ENCODE data around the gene KLK14. TPM values are rescaled to one million over a fixed set of nuclear protein-coding genes. Genes with fewer than 3 reads are reported as not detected.

Gene KLK14
- total RNA-seq, 2 donors from 2014 or later: 0.26 to 0.77 TPM

- no peak overlapping the region for H3K4me3 Mint-ChIP-seq
Measured at GRCh38 chr19:51063664-51064063, 19.0 kb downstream of the KLK14 start.

GRCh38 chr19:51060973-51061372, 21.7 kb downstream of the KLK14 start:
- no peak for ATAC-seq (replicated peaks)
- Mint-ChIP-seq H3K27ac (no peak overlapping the region), H3K4me1 (no peaks in the 10 kb centered on the region), H3K27me3 (peaks cover 51% of the 10 kb centered on the region), H3K36me3 (ENCODE audit: low read depth) (no peaks in the 10 kb centered on the region), H3K4me3 (no peak overlapping the region), H3K9me3 (no peaks in the 10 kb centered on the region)

More at GRCh38 chr19:51063664-51064063, 19.0 kb downstream of the KLK14 start:
- Mint-ChIP-seq H3K9me3 (no peaks in the 10 kb centered on the region), H3K36me3 (ENCODE audit: low read depth) (no peaks in the 10 kb centered on the region), H3K27me3 (peaks cover 53% of the 10 kb centered on the region), H3K27ac (no peak overlapping the region), H3K4me1 (no peaks in the 10 kb centered on the region)
- ATAC-seq (replicated peaks): no peak

GRCh38 chr19:51060336-51060735, 22.4 kb downstream of the KLK14 start:
- no peak for ATAC-seq (replicated peaks)
- Mint-ChIP-seq H3K9me3 (no peaks in the 10 kb centered on the region), H3K4me1 (no peaks in the 10 kb centered on the region), H3K4me3 (no peak overlapping the region), H3K36me3 (ENCODE audit: low read depth) (no peaks in the 10 kb centered on the region), H3K27me3 (peaks cover 52% of the 10 kb centered on the region), H3K27ac (no peak overlapping the region)

GRCh38 chr19:51059715-51060114, 23.0 kb downstream of the KLK14 start:
- Mint-ChIP-seq H3K36me3 (ENCODE audit: low read depth) (no peaks in the 10 kb centered on the region), H3K4me1 (no peaks in the 10 kb centered on the region), H3K27me3 (peaks cover 52% of the 10 kb centered on the region), H3K9me3 (no peaks in the 10 kb centered on the region), H3K27ac (no peak overlapping the region), H3K4me3 (no peak overlapping the region)
- ATAC-seq (replicated peaks): no peak

GRCh38 chr19:51055866-51056265, 26.8 kb downstream of the KLK14 start:
- Mint-ChIP-seq H3K27ac (no peak overlapping the region), H3K4me1 (no peaks in the 10 kb centered on the region), H3K36me3 (ENCODE audit: low read depth) (no peaks in the 10 kb centered on the region), H3K27me3 (peaks cover 46% of the 10 kb centered on the region), H3K4me3 (no peak overlapping the region), H3K9me3 (no peaks in the 10 kb centered on the region)
- no peak for ATAC-seq (replicated peaks)

GRCh38 chr19:51047031-51047335, 35.7 kb downstream of the KLK14 start:
- Mint-ChIP-seq H3K27me3 (peaks cover 9% of the 10 kb centered on the region), H3K27ac (no peak overlapping the region), H3K4me1 (no peaks in the 10 kb centered on the region), H3K36me3 (ENCODE audit: low read depth) (no peaks in the 10 kb centered on the region), H3K9me3 (no peaks in the 10 kb centered on the region), H3K4me3 (no peak overlapping the region)
- no peak for ATAC-seq (replicated peaks)

GRCh38 chr19:51044327-51044726, 38.4 kb downstream of the KLK14 start:
- Mint-ChIP-seq H3K4me1 (no peaks in the 10 kb centered on the region), H3K36me3 (ENCODE audit: low read depth) (no peaks in the 10 kb centered on the region), H3K4me3 (no peak overlapping the region), H3K9me3 (no peaks in the 10 kb centered on the region), H3K27me3 (peaks cover 9% of the 10 kb centered on the region), H3K27ac (no peak overlapping the region)
- no peak for ATAC-seq (replicated peaks)

GRCh38 chr19:51043497-51043896, 39.2 kb downstream of the KLK14 start:
- Mint-ChIP-seq H3K27ac (no peak overlapping the region), H3K36me3 (ENCODE audit: low read depth) (no peaks in the 10 kb centered on the region), H3K4me3 (no peak overlapping the region), H3K4me1 (no peaks in the 10 kb centered on the region), H3K27me3 (peaks cover 9% of the 10 kb centered on the region), H3K9me3 (no peaks in the 10 kb centered on the region)
- no peak for ATAC-seq (replicated peaks)

DNA sequence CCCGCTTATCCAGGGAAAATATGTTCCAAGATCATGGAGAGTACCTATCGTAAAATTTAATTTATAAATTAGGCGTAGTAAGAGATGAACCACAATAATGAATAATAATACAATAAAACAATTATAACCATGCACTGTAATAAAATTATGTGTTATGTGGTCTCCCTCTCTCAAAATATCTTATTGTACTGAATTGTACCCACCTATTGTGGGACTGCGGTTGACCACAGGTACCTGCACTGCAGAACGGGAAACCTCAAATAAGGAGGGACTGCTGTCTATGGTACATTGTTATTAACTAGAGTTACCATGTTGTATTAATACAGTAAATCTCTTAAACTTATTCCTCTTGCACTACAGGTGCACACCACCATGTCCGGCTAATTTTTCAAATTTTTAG, 42.5 kb downstream of the KLK14 start:
- no peak overlapping the region for H3K27ac Mint-ChIP-seq
- no peaks in the 10 kb centered on the region for H3K27me3 Mint-ChIP-seq
- no peaks in the 10 kb centered on the region for H3K9me3 Mint-ChIP-seq
- ATAC-seq (replicated peaks): no peak
- no peak overlapping the region for H3K4me3 Mint-ChIP-seq
- no peaks in the 10 kb centered on the region for H3K36me3 Mint-ChIP-seq (ENCODE audit: low read depth)
- no peaks in the 10 kb centered on the region for H3K4me1 Mint-ChIP-seq

- H3K36me3 Mint-ChIP-seq (ENCODE audit: low read depth): no peaks in the 10 kb centered on the region
- no peak overlapping the region for H3K4me3 Mint-ChIP-seq
Measured at GRCh38 chr19:51036519-51036918, 46.2 kb downstream of the KLK14 start.

GRCh38 chr19:51034704-51035103, 48.0 kb downstream of the KLK14 start, which contains the start of gene KLK12:
KLK12 (minus strand) TSS chr19:51035002; CDS start chr19:51034621, 381 bp downstream.
- Mint-ChIP-seq H3K9me3 (no peaks in the 10 kb centered on the region), H3K27ac (no peak within 1 kb of the TSS), H3K27me3 (peaks cover 20% of the 10 kb centered on the region), H3K4me3 (no peak within 1 kb of the TSS), H3K36me3 (ENCODE audit: low read depth) (no peaks in the 10 kb centered on the region), H3K4me1 (no peaks in the 10 kb centered on the region)
- no peak for ATAC-seq (replicated peaks)

More at GRCh38 chr19:51036519-51036918, 46.2 kb downstream of the KLK14 start:
- no peak for ATAC-seq (replicated peaks)
- Mint-ChIP-seq H3K27me3 (peaks cover 11% of the 10 kb centered on the region), H3K9me3 (no peaks in the 10 kb centered on the region), H3K27ac (no peak overlapping the region), H3K4me1 (no peaks in the 10 kb centered on the region)

DNA sequence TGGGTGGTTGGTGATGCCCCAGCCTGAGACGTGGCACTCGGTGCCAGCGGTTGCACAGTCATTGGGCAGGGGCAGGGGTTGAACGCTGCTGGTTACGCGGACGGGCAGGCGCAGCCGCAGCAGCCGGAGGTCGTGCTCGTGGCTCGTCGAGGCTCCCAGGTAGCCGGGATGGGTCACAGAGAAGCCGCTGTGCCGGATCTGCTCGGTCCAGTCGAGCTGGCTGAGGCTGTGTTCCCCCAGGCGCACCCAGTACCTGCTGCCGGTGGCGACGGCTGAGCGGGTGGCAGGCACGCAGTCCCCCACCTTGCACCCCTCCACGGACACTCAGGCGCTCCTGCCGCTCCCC, 50.8 kb downstream of the KLK14 start:
- peaks cover 30% of the 10 kb centered on the region for H3K27me3 Mint-ChIP-seq
- H3K4me3 Mint-ChIP-seq: no peak overlapping the region
- no peaks in the 10 kb centered on the region for H3K36me3 Mint-ChIP-seq (ENCODE audit: low read depth)
- no peaks in the 10 kb centered on the region for H3K4me1 Mint-ChIP-seq
- H3K27ac Mint-ChIP-seq: no peak overlapping the region
- ATAC-seq (replicated peaks): no peak
- no peaks in the 10 kb centered on the region for H3K9me3 Mint-ChIP-seq

DNA sequence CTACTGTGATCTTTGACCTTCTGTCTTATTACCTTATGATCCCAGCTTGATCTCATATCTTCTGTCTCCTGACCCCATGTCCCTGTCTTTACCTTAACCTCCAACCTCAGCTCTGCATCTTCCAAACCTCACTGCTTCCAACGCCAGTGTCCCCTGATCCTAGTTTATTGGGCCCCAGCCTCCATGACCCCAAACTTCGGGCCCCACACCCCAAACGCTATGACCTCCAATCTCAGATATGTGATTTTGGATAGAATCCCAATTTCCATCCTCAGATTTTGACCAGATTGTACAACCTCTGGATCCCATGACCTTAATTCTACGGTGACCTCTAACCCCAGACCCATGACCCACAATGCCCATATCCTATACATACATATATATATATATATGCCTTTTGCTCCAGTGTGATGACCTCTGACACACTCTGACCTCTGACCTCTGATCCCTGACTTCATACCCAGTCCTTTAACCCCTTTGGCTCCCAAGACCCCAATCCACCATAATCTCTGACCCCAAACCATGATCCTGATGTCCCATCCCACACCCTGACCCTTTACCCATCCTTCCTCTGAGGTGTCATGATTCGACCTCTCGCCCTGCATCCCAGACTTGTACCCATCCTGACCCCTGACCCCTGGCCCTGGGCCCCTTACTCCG, 51.3 kb downstream of the KLK14 start:
- Mint-ChIP-seq H3K36me3 (ENCODE audit: low read depth) (no peaks in the 10 kb centered on the region), H3K4me1 (no peaks in the 10 kb centered on the region), H3K27ac (no peak overlapping the region), H3K27me3 (peaks cover 34% of the 10 kb centered on the region), H3K9me3 (no peaks in the 10 kb centered on the region), H3K4me3 (no peak overlapping the region)
- no peak for ATAC-seq (replicated peaks)

GRCh38 chr19:51030631-51031030, 52.1 kb downstream of the KLK14 start:
- Mint-ChIP-seq H3K4me3 (no peak overlapping the region), H3K27ac (no peak overlapping the region), H3K4me1 (no peaks in the 10 kb centered on the region), H3K36me3 (ENCODE audit: low read depth) (no peaks in the 10 kb centered on the region), H3K27me3 (peaks cover 34% of the 10 kb centered on the region), H3K9me3 (no peaks in the 10 kb centered on the region)
- ATAC-seq (replicated peaks): no peak

DNA sequence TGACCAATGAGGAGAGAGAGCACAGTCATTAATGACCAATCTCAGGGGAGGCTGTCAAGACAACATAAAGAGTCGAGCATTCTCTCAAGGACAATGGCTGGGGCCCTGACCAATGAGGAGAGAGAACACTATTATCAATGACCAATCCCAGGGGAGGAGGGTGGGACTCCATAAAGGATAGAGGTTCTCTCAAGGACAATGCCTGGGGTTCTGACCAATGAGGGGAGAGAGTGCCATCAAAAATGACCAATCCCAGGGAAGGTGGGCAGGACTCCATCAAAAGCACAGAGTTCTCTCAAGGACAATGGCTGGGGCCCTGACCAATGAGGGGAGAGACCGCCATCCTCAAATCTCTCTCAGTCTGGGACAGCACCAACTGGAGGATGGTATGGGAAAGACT, 53.0 kb downstream of the KLK14 start:
- H3K4me1 Mint-ChIP-seq: no peaks in the 10 kb centered on the region
- no peaks in the 10 kb centered on the region for H3K36me3 Mint-ChIP-seq (ENCODE audit: low read depth)
- no peaks in the 10 kb centered on the region for H3K9me3 Mint-ChIP-seq
- no peak for ATAC-seq (replicated peaks)
- H3K4me3 Mint-ChIP-seq: no peak overlapping the region
- no peak overlapping the region for H3K27ac Mint-ChIP-seq
- H3K27me3 Mint-ChIP-seq: peaks cover 37% of the 10 kb centered on the region
